Measurements from ENCODE around the gene GCNT2. TPM values are rescaled to one million over a fixed set of nuclear protein-coding genes. Genes with fewer than 3 reads are reported as not detected.
"Not testable (repeated sequence)": the region's sequence is repeated elsewhere in the genome, so short reads cannot be mapped to it uniquely, and the experiment has no call there.

GCNT2 gene
- total RNA-seq, 1 experiment from 2014 or later: 18.3 TPM

DNA sequence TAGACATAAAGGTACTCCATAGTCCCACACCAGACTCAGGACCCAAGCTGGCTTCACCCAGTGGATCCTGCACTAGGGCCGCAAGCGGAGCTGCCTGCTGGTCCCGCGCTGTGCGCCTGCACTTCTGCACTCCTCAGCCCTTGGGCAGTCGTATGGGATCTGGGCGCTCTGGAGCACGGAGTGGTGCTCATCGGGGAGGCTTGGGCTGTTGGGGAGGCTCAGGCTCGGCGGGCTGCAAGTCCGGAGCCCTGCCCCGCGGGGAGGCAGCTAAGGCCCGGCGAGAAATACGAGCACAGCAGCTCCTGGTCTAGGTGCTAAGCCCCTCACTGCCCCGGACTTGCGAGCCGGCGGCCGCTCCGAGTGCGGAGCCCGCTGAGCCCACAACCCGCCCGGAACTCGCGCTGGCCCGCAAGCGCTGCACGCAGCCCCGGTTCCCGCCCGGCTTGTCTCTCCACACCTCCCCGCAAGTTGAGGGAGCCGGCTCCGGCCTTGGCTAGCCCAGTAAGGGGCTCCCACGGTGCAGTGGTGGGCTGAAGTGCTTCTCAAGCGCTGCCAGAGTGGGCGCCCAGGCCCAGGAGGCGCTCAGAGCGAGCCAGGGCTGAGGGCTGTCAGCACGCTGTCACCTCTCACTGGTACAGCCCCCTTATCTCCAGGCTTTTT, 33.4 kb upstream of the GCNT2 start:
- H3K27ac ChIP-seq (ENCODE audit: low read length): no peak overlapping the region
- H3K4me1 ChIP-seq (ENCODE audit: insufficient read depth, low read length): no peaks in the 10 kb centered on the region
- CTCF ChIA-PET: no interaction called here
- DNase-seq: no peak
- H3K9me3 ChIP-seq (ENCODE audit: low read length): no peaks in the 10 kb centered on the region
- intact Hi-C loops (cut with micrococcal nuclease): no loop called here
- TF ChIP-seq, protein P1, sequence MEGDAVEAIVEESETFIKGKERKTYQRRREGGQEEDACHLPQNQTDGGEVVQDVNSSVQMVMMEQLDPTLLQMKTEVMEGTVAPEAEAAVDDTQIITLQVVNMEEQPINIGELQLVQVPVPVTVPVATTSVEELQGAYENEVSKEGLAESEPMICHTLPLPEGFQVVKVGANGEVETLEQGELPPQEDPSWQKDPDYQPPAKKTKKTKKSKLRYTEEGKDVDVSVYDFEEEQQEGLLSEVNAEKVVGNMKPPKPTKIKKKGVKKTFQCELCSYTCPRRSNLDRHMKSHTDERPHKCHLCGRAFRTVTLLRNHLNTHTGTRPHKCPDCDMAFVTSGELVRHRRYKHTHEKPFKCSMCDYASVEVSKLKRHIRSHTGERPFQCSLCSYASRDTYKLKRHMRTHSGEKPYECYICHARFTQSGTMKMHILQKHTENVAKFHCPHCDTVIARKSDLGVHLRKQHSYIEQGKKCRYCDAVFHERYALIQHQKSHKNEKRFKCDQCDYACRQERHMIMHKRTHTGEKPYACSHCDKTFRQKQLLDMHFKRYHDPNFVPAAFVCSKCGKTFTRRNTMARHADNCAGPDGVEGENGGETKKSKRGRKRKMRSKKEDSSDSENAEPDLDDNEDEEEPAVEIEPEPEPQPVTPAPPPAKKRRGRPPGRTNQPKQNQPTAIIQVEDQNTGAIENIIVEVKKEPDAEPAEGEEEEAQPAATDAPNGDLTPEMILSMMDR (conservative IDR thresholded peaks at IDR 0.05; ENCODE audit: low read depth, low read length): no peak
- TF ChIP-seq EZH2phosphoT487 (IDR thresholded peaks at IDR 0.05; ENCODE audit: borderline replicate concordance, low read length) (no peak), EZH2 (IDR thresholded peaks at IDR 0.05; ENCODE audit: low read length, unreplicated experiment) (no peak)
- no peaks in the 10 kb centered on the region for H3K36me3 ChIP-seq (ENCODE audit: low read depth, low read length)
- POLR2A ChIA-PET (ENCODE audit: unreplicated experiment): interaction anchor here (0.6 kb wide), 1 partner anchor 314 kb away, joined by 4 read pairs; no protein-coding TSS in a partner anchor
- no TSS peak for BruUV-seq (replicated peaks)
- H3K4me2 ChIP-seq (ENCODE audit: low read length): no peak overlapping the region
- no peaks in the 10 kb centered on the region for H3K9me2 ChIP-seq (replicated peaks; ENCODE audit: low read length)
- no peak for ATAC-seq
- H3K27me3 ChIP-seq (ENCODE audit: low read length): no peaks in the 10 kb centered on the region
- H4K20me1 ChIP-seq (ENCODE audit: low read length): no peaks in the 10 kb centered on the region
- H3K9ac ChIP-seq (ENCODE audit: low read length): no peak overlapping the region
- H3F3A ChIP-seq (ENCODE audit: low read length, unreplicated experiment): no peaks in the 10 kb centered on the region
- no peak overlapping the region for H3K4me3 ChIP-seq (ENCODE audit: low read length)
- H3K79me2 ChIP-seq (ENCODE audit: low read length): no peaks in the 10 kb centered on the region
- no peak overlapping the region for H2AFZ ChIP-seq (ENCODE audit: low read length)

DNA sequence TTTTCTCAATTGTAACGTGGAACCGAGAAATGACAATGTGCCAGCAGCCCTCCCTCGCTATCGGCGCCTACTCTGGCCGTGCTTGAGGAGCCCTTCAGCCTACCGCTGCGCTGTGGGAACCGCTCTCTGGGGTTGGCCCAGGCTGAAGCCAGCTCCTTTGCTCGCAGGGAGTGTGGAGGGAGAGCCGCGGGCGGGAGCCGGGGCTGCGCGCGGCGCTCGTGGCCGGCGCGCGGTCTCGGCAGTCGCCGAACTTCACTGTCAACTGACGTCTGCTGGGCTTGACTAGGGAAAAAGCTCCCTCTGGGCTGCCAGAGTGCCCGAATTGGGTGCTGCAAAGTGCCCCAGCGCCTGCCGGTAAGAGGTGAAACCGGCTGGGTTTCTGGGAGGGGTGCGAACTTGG, 29.7 kb upstream of the GCNT2 start:
- Histone ChIP-seq H3K4me2 (ENCODE audit: low read length) (no peak overlapping the region), H3K4me1 (ENCODE audit: insufficient read depth, low read length) (no peaks in the 10 kb centered on the region), H3K4me3 (ENCODE audit: low read length) (no peak overlapping the region), H3K36me3 (ENCODE audit: low read depth, low read length) (no peaks in the 10 kb centered on the region), H3K9ac (ENCODE audit: low read length) (no peak overlapping the region), H3K9me2 (replicated peaks; ENCODE audit: low read length) (no peaks in the 10 kb centered on the region), H3K27ac (ENCODE audit: low read length) (no peak overlapping the region), H3F3A (ENCODE audit: low read length, unreplicated experiment) (no peaks in the 10 kb centered on the region), H3K9me3 (ENCODE audit: low read length) (no peaks in the 10 kb centered on the region), H3K27me3 (ENCODE audit: low read length) (no peaks in the 10 kb centered on the region), H4K20me1 (ENCODE audit: low read length) (no peaks in the 10 kb centered on the region), H3K79me2 (ENCODE audit: low read length) (no peaks in the 10 kb centered on the region), H2AFZ (ENCODE audit: low read length) (no peak overlapping the region)
- DNase-seq (no peak), ATAC-seq (no peak)
- CTCF ChIA-PET: interaction anchor here (0.6 kb wide), 1 partner anchor 13 kb away, joined by 4 read pairs; no protein-coding TSS in a partner anchor
- POLR2A ChIA-PET (ENCODE audit: unreplicated experiment): interaction anchor here (0.6 kb wide), 1 partner anchor 231 kb away, joined by 6 read pairs; the partner anchor contains the start of gene TMEM14C
- no TSS peak for BruUV-seq (replicated peaks)
- no peak for TF ChIP-seq EZH2 (IDR thresholded peaks at IDR 0.05; ENCODE audit: low read length, unreplicated experiment)
- intact Hi-C loops (cut with micrococcal nuclease): no loop called here

DNA sequence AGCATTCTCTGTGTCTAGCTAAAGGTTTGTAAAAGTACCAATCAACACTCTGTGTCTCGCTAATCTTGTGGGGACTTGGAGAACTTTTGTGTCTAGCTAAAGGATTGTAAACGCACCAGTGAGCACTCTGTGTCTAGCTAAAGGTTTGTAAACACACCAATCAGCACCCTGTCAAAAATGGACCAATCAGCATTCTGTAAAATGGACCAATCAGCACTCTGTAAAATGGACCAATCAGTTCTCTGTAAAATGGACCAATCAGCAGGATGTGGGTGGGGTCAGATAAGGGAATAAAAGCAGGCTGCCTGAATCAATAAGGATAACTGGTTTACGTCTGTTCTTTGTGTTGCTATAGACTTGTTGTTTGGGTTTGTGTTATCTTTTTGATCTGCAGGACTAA, 29.2 kb upstream of the GCNT2 start:
- CTCF ChIA-PET: interaction anchor here (0.6 kb wide), 1 partner anchor 13 kb away, joined by 4 read pairs; no protein-coding TSS in a partner anchor
- BruUV-seq (replicated peaks); H4K20me1 ChIP-seq (ENCODE audit: low read length); H3K9me3 ChIP-seq (ENCODE audit: low read length); DNase-seq; H3K4me3 ChIP-seq (ENCODE audit: low read length); H3K27ac ChIP-seq (ENCODE audit: low read length); H2AFZ ChIP-seq (ENCODE audit: low read length); ATAC-seq; H3K9ac ChIP-seq (ENCODE audit: low read length); H3K4me2 ChIP-seq (ENCODE audit: low read length); H3K36me3 ChIP-seq (ENCODE audit: low read depth, low read length); H3K27me3 ChIP-seq (ENCODE audit: low read length); H3K4me1 ChIP-seq (ENCODE audit: insufficient read depth, low read length); H3F3A ChIP-seq (ENCODE audit: low read length, unreplicated experiment); intact Hi-C loops (cut with micrococcal nuclease); H3K79me2 ChIP-seq (ENCODE audit: low read length); H3K9me2 ChIP-seq (replicated peaks; ENCODE audit: low read length): not testable (repeated sequence)
- POLR2A ChIA-PET (ENCODE audit: unreplicated experiment): interaction anchor here (0.6 kb wide), 1 partner anchor 231 kb away, joined by 6 read pairs; the partner anchor contains the start of gene TMEM14C
